Fibroblast of lung (primary cell): Measurements from ENCODE around the gene MKX. TPM values are rescaled to one million over a fixed set of nuclear protein-coding genes. Genes with fewer than 3 reads are reported as not detected.

Source experiments
- DNase-seq, 2 donors: peaks; one replicate each; pipeline versions ENCODE4 v3.0.0 to v3.0.0-alpha.2; 2010; ENCODE audit warnings: low read depth in 2 of 2
- H2AFZ ChIP-seq: 2 replicates; pipeline ENCODE4 v1.5.1; 2012; ENCODE audit warnings: low read length, control low read depth, inconsistent platforms
- H3K27ac ChIP-seq: 2 replicates; pipeline ENCODE4 v1.5.1; 2011; ENCODE audit warnings: low read length, control low read depth; ENCODE audit not compliant: insufficient read depth
- H3K27me3 ChIP-seq: 2 replicates; pipeline ENCODE4 v1.5.1; 2011; ENCODE audit warnings: mild to moderate bottlenecking, low read length; ENCODE audit not compliant: control insufficient read depth, insufficient read depth
- H3K36me3 ChIP-seq: 2 replicates; pipeline ENCODE4 v1.5.1; 2011; ENCODE audit warnings: low read length; ENCODE audit not compliant: control insufficient read depth, insufficient read depth
- H3K4me1 ChIP-seq: 2 replicates; pipeline ENCODE4 v1.5.1; 2011; ENCODE audit warnings: low read length; ENCODE audit not compliant: control insufficient read depth, insufficient read depth; ENCODE audit errors: extremely low read depth
- H3K4me2 ChIP-seq: 2 replicates; pipeline ENCODE4 v1.5.1; 2011; ENCODE audit warnings: low read length, control low read depth; ENCODE audit not compliant: insufficient read depth; ENCODE audit errors: extremely low read depth
- H3K4me3 ChIP-seq, 4 experiments: fragments of 200-600 bp in 1 of 4; sonication (generic) in 1 of 4; replicated peaks in 1 of 4; 2 replicates each; pipeline ENCODE4 v1.5.1; 2011 to 2016; ENCODE audit warnings: low read length in 4 of 4, low read depth in 3 of 4, mild to moderate bottlenecking in 3 of 4, control low read depth in 2 of 4, inconsistent platforms in 1 of 4, mixed read lengths in 1 of 4; ENCODE audit not compliant: insufficient read depth in 1 of 4; ENCODE audit errors: control extremely low read depth in 1 of 4
- H3K79me2 ChIP-seq: 2 replicates; pipeline ENCODE4 v1.5.1; 2012; ENCODE audit warnings: mild to moderate bottlenecking, low read length, inconsistent platforms; ENCODE audit not compliant: control insufficient read depth, insufficient read depth
- H3K9ac ChIP-seq: 2 replicates; pipeline ENCODE4 v1.5.1; 2011; ENCODE audit warnings: mild to moderate bottlenecking, low read length, control low read depth; ENCODE audit not compliant: insufficient read depth
- H3K9me3 ChIP-seq: 2 replicates; pipeline ENCODE4 v1.5.1; 2012; ENCODE audit warnings: low read depth, low read length; ENCODE audit not compliant: control insufficient read depth, insufficient read depth
- H4K20me1 ChIP-seq: 2 replicates; pipeline ENCODE4 v1.5.1; 2011; ENCODE audit warnings: low read length; ENCODE audit not compliant: control insufficient read depth, insufficient read depth; ENCODE audit errors: extremely low read depth
- EZH2 ChIP-seq: IDR thresholded peaks from 2 replicates; pipeline ENCODE4 v1.5.1; 2012; ENCODE audit warnings: low read length, control low read depth, mild to moderate bottlenecking; ENCODE audit errors: missing control alignments
- polyA plus RNA-seq, 2 donors: library from polyadenylated mRNA; depleted of rRNA in 1 of 2; stranded (reverse) in 1 of 2; unstranded in 1 of 2; fragments of >200 nt; gene quantifications; 2 replicates each; pipeline ENCODE4 v1.2.1, GENCODE V29; 2011 to 2012; ENCODE audit warnings: missing spikeins in 1 of 2
- total RNA-seq: library from RNA; depleted of rRNA; stranded (reverse); fragments of >200 nt; gene quantifications from 2 replicates; pipeline ENCODE4 v1.2.1, GENCODE V29; 2014
- TF ChIP-seq, protein P1 (sequence below), 2 donors: IDR thresholded peaks in 1 of 2; conservative IDR thresholded peaks in 1 of 2; 1 replicate in 1 of 2; 2 replicates in 1 of 2; pipeline ENCODE4 v1.5.1; 2011 to 2012; ENCODE audit warnings: low read length in 2 of 2, control low read depth in 1 of 2, inconsistent platforms in 1 of 2, low read depth in 1 of 2, mild to moderate bottlenecking in 1 of 2

MKX gene
- total and polyA plus RNA-seq, 2 donors (not counting 1 experiment from before 2014, with no cell fraction given) = 2.2 to 15.0 TPM

DNA sequence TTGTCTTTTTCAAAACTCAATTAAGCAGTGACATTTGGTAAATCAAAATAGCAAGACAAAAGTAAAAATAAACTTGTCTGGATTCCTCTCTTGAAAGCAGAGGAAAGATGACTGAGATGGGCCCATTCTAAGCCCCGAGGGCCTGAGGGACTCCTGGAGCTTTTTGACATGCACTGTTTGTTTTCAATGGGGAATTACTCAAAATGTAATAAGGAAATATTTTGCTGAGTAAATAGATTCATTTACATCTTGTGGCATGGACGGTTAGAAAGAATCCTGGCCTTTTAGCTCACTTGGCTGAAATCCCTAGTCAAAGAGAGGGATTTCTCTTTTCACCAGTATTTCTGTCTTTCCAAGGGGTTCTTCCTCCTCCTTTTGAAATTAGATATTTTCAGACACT lies 108.0 kb downstream of the MKX start:
- Histone ChIP-seq H4K20me1 (no peaks in the 10 kb centered on the region), H3K4me3 (no peak overlapping the region), H2AFZ (no peak overlapping the region), H3K4me1 (no peaks in the 10 kb centered on the region), H3K9ac (no peak overlapping the region), H3K9me3 (no peaks in the 10 kb centered on the region), H3K36me3 (no peaks in the 10 kb centered on the region), H3K27me3 (no peaks in the 10 kb centered on the region), H3K79me2 (no peaks in the 10 kb centered on the region), H3K4me2 (no peak overlapping the region), H3K27ac (no peak overlapping the region)
- DNase-seq = no peak
- TF ChIP-seq, protein P1, sequence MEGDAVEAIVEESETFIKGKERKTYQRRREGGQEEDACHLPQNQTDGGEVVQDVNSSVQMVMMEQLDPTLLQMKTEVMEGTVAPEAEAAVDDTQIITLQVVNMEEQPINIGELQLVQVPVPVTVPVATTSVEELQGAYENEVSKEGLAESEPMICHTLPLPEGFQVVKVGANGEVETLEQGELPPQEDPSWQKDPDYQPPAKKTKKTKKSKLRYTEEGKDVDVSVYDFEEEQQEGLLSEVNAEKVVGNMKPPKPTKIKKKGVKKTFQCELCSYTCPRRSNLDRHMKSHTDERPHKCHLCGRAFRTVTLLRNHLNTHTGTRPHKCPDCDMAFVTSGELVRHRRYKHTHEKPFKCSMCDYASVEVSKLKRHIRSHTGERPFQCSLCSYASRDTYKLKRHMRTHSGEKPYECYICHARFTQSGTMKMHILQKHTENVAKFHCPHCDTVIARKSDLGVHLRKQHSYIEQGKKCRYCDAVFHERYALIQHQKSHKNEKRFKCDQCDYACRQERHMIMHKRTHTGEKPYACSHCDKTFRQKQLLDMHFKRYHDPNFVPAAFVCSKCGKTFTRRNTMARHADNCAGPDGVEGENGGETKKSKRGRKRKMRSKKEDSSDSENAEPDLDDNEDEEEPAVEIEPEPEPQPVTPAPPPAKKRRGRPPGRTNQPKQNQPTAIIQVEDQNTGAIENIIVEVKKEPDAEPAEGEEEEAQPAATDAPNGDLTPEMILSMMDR (conservative IDR thresholded peaks at IDR 0.05 in 1 of 2, IDR thresholded peaks at IDR 0.05 in 1 of 2; ENCODE audit: low read depth in 1 of 2, low read length in 2 of 2) = no peak
- TF ChIP-seq EZH2 = no peak

DNA sequence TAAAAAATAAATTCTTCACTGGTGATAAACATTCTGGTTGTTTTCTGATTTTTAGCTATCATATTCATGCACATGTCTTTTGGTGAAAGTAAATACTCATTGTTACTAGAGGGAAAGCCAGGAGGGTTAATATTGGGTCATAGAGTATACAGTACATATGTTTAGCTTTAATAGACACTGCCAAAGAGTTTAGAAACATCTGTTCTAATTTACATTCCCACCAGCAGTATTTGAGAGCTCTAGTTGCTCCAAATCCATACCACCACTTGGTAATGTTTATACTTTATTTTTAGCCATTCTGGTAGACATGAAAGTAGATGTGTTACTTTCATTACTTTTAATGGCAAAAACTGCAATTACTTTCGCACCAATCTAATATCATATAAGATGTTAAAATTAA lies 108.8 kb downstream of the MKX start:
- H3K36me3 ChIP-seq = no peaks in the 10 kb centered on the region
- no peak overlapping the region for H3K4me2 ChIP-seq
- H3K4me1 ChIP-seq = no peaks in the 10 kb centered on the region
- H3K27ac ChIP-seq = no peak overlapping the region
- DNase-seq = no peak
- no peaks in the 10 kb centered on the region for H3K27me3 ChIP-seq
- no peaks in the 10 kb centered on the region for H4K20me1 ChIP-seq
- H3K9ac ChIP-seq = no peak overlapping the region
- no peaks in the 10 kb centered on the region for H3K79me2 ChIP-seq
- H3K4me3 ChIP-seq = no peak overlapping the region
- H2AFZ ChIP-seq = no peak overlapping the region
- no peak for TF ChIP-seq EZH2
- TF ChIP-seq, protein P1 (conservative IDR thresholded peaks at IDR 0.05 in 1 of 2, IDR thresholded peaks at IDR 0.05 in 1 of 2; ENCODE audit: low read depth in 1 of 2, low read length in 2 of 2) = no peak
- no peaks in the 10 kb centered on the region for H3K9me3 ChIP-seq

DNA sequence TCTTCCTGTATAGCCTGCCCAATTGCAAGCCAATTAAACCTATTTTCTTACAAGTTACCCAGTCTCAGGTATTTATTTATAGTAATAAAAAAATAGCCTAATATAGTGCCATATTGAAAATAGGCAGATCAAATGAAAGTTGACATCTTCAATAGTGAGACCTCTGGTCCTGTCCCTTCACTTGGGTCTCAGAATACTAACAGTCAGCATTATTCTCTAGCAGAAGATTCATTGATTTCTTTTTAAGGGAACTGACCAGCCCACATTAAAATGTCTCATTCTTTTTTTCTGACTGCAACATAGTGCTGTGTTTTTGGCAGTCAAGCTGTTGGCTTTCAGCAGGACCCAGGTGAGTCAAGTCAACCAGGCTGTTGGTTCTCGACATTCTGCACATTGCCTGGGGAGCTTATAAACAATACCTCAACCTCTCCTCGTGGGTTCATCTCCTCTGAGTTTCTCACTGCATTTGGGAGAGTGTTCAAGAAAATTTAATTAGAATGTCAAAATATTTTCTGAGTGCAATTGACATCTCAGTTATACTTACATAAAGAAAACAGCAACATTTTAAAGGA lies 109.8 kb downstream of the MKX start:
- Histone ChIP-seq H3K36me3 (no peaks in the 10 kb centered on the region), H3K9me3 (no peaks in the 10 kb centered on the region), H3K27me3 (no peaks in the 10 kb centered on the region), H3K27ac (no peak overlapping the region), H4K20me1 (no peaks in the 10 kb centered on the region), H3K9ac (no peak overlapping the region), H3K4me3 (no peak overlapping the region), H2AFZ (no peak overlapping the region), H3K4me1 (no peaks in the 10 kb centered on the region), H3K4me2 (no peak overlapping the region), H3K79me2 (no peaks in the 10 kb centered on the region)
- TF ChIP-seq, protein P1 (conservative IDR thresholded peaks at IDR 0.05 in 1 of 2, IDR thresholded peaks at IDR 0.05 in 1 of 2; ENCODE audit: low read depth in 1 of 2, low read length in 2 of 2) = no peak
- no peak for TF ChIP-seq EZH2
- no peak for DNase-seq
